GM10266 (cell line): Measurements from ENCODE around the gene ZNF212.

Experiments
- DNase-seq: peaks from one replicate; pipeline ENCODE4 v3.0.0; 2012; ENCODE audit errors: extremely low spot score
- CTCF ChIP-seq: IDR thresholded peaks from 2 replicates; pipeline ENCODE4 v1.5.1; 2012; ENCODE audit warnings: mild to moderate bottlenecking, low read depth; ENCODE audit not compliant: control insufficient read depth, insufficient read depth; ENCODE audit errors: missing control alignments

Gene ZNF212

GRCh38 chr7:149197675-149198074 lies 41.8 kb upstream of the ZNF212 start:
- TF ChIP-seq CTCF = no peak
- no peak for DNase-seq

GRCh38 chr7:149198161-149198816 lies 41.2 kb upstream of the ZNF212 start:
- DNase-seq = no peak
- TF ChIP-seq CTCF = no peak

GRCh38 chr7:149199234-149199995 lies 40.0 kb upstream of the ZNF212 start:
- DNase-seq = no peak
- TF ChIP-seq CTCF = no peak

GRCh38 chr7:149202831-149203231 lies 36.6 kb upstream of the ZNF212 start:
- no peak for DNase-seq
- TF ChIP-seq CTCF = no peak

GRCh38 chr7:149205690-149206381 lies 33.6 kb upstream of the ZNF212 start:
- TF ChIP-seq CTCF = no peak
- DNase-seq = no peak

- no peak for TF ChIP-seq CTCF
- DNase-seq = no peak
Observed at GRCh38 chr7:149207324-149208035, 32.0 kb upstream of the ZNF212 start.
